ENCODE results near the gene WARS2. TPM values are rescaled to one million over a fixed set of nuclear protein-coding genes. Genes with fewer than 3 reads are reported as not detected.

WARS2 gene
- total and polyA plus RNA-seq, 7 donors: 3.4 to 10.8 (median 7.8) TPM

DNA sequence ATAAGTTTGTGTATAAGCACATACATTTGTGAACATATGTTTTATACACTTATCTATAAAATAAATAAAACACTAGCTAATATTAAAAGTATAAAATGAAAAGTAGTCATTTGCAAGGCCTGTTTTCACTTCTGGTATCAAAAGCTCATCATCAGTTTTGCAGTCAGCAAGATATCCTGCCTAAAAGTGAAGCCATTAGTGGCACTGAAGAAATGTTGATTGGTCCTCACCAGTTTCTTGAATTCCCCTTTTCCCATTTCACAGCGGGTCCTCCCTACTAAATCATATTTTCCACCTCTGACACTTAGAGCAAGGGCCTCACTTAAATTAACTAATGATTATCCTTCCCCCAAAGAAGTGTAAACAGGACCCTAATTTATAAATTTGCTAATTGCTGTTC, 159.0 kb downstream of the WARS2 start:
- TF ChIP-seq, protein P1, sequence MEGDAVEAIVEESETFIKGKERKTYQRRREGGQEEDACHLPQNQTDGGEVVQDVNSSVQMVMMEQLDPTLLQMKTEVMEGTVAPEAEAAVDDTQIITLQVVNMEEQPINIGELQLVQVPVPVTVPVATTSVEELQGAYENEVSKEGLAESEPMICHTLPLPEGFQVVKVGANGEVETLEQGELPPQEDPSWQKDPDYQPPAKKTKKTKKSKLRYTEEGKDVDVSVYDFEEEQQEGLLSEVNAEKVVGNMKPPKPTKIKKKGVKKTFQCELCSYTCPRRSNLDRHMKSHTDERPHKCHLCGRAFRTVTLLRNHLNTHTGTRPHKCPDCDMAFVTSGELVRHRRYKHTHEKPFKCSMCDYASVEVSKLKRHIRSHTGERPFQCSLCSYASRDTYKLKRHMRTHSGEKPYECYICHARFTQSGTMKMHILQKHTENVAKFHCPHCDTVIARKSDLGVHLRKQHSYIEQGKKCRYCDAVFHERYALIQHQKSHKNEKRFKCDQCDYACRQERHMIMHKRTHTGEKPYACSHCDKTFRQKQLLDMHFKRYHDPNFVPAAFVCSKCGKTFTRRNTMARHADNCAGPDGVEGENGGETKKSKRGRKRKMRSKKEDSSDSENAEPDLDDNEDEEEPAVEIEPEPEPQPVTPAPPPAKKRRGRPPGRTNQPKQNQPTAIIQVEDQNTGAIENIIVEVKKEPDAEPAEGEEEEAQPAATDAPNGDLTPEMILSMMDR (IDR thresholded peaks at IDR 0.05): no peak
- H3K27ac ChIP-seq: no peak overlapping the region
- no peaks in the 10 kb centered on the region for H3K27me3 ChIP-seq (ENCODE audit: insufficient read depth in 3 of 3, low read length in 2 of 3)
- no peaks in the 10 kb centered on the region for H3K9me3 ChIP-seq
- intact Hi-C loops (cut with DNase I): loop anchor here in 1 of 2 donors (5.0 to 10.0 kb wide), 2 partner anchors 39 to 687 kb away; no protein-coding TSS in a partner anchor
- 55 to 60% (median 59%) methylated on average over 1 of the region's 1 CpG for WGBS, 3 donors
- peaks cover 51% of the 10 kb centered on the region for H3K4me1 ChIP-seq
- H3K4me3 ChIP-seq: no peak overlapping the region
- DNase-seq (no peak), ATAC-seq (no peak)
- H3K36me3 ChIP-seq (ENCODE audit: insufficient read depth in 1 of 2, low read depth in 1 of 2): no peaks in the 10 kb centered on the region

Other genes with a start within 250 kb of the WARS2 start
- 100 to 1,000 TPM in 3 of 4 donors, 10 to 100 TPM in 1; 62.5 to 220 (median 143) TPM for gene TBX15, start 152.3 kb downstream of the WARS2 start, total RNA-seq
- gene TBX15, start 152.3 kb downstream of the WARS2 start, polyA plus RNA-seq: 100 to 1,000 TPM in 1 of 3 donors, 10 to 100 TPM in 2; 37.0 to 105 (median 53.8) TPM
- not detected for gene HAO2, start 228.1 kb upstream of the WARS2 start, total RNA-seq
- gene HAO2, start 228.1 kb upstream of the WARS2 start, polyA plus RNA-seq: not detected